Prostate gland (tissue), 2 donors: ENCODE results near the gene PI4KB.

ENCODE experiments used
- CTCF ChIP-seq, 4 experiments: fragments of 200-600 bp in 2 of 4; fragments of 450-650 bp in 2 of 4; sonication (generic) in 2 of 4; IDR thresholded peaks; 1 replicate in 3 of 4; 2 replicates in 1 of 4; pipeline ENCODE4 v1.5.1; 2016 to 2019; ENCODE audit warnings: antibody characterized with exemption in 4 of 4, mild to moderate bottlenecking in 2 of 4, moderate library complexity in 2 of 4
- POLR2A ChIP-seq: fragments of 450-650 bp; IDR thresholded peaks from one replicate; pipeline ENCODE4 v1.6.1; 2016; ENCODE audit warnings: antibody characterized with exemption, mild to moderate bottlenecking
- POLR2AphosphoS5 ChIP-seq: sonication (generic); formaldehyde crosslinking; IDR thresholded peaks from one replicate; pipeline ENCODE4 v1.6.1; 2017; ENCODE audit warnings: antibody characterized with exemption

GRCh38 chr1:151334822-151335221 lies 7.6 kb upstream of the PI4KB start:
- TF ChIP-seq CTCF (IDR thresholded peaks at IDR 0.05) = no peak
- TF ChIP-seq POLR2AphosphoS5 = no peak
- no peak for TF ChIP-seq POLR2A
